Measurements from ENCODE around the gene RBFOX2.

- peak; percentile 40 for TF ChIP-seq CTCF (IDR thresholded peaks at IDR 0.05)
- TF ChIP-seq MAX (IDR thresholded peaks at IDR 0.05): no peak
- TF ChIP-seq POLR2A (IDR thresholded peaks at IDR 0.05; ENCODE audit: low read length): no peak
- no peak for TF ChIP-seq FOSL2 (IDR thresholded peaks at IDR 0.05)
- no peak for TF ChIP-seq FOSL2 (CRISPR knock-in tag; IDR thresholded peaks at IDR 0.05)
- no peak for TF ChIP-seq RCOR1 (IDR thresholded peaks at IDR 0.05; ENCODE audit: low read depth, low read length)
- TF ChIP-seq SMC3 (IDR thresholded peaks at IDR 0.05): peak; percentile 45; the same call in 2 of the 3 replicates
- TF ChIP-seq RARB (CRISPR knock-in tag; IDR thresholded peaks at IDR 0.05): no peak
- TF ChIP-seq RAD21 (conservative IDR thresholded peaks at IDR 0.05 in 1 of 2, IDR thresholded peaks at IDR 0.05 in 1 of 2): peak; percentile 53 to 55
- no peak for TF ChIP-seq CHD2 (IDR thresholded peaks at IDR 0.05; ENCODE audit: low read length, partially characterized antibody)
- no peak for TF ChIP-seq EP300 (IDR thresholded peaks at IDR 0.05)
- TF ChIP-seq NFE2L2 (conservative IDR thresholded peaks at IDR 0.05; ENCODE audit: low read length): no peak
- TF ChIP-seq REST (IDR thresholded peaks at IDR 0.05): no peak
- no peak for TF ChIP-seq KDM5A (IDR thresholded peaks at IDR 0.05)
These were observed 189.6 kb downstream of the RBFOX2 start for GRCh38 chr22:35838855-35839576.
